ENCODE results near the gene RNF183. TPM values are rescaled to one million over a fixed set of nuclear protein-coding genes. Genes with fewer than 3 reads are reported as not detected.
A peak's percentile ranks its signal among the peaks of the same experiment; 100 is the strongest.
"Not testable (repeated sequence)": the region's sequence is repeated elsewhere in the genome, so short reads cannot be mapped to it uniquely, and the experiment has no call there.

Gene RNF183
- total and polyA plus RNA-seq, 5 experiments from 2014 or later: 0.23 TPM; not detected in 4

- Mint-ChIP-seq H3K27me3 (no peaks in the 10 kb centered on the region), H3K4me1 (no peaks in the 10 kb centered on the region), H3K27ac (peak overlapping the region in 1 of 10 donors; percentile 18), H3K36me3 (no peaks in the 10 kb centered on the region), H3K4me3 (no peak overlapping the region), H3K9me3 (no peaks in the 10 kb centered on the region)
- no peak for DNase-seq
- ATAC-seq: no peak
- POLR2A ChIA-PET: no interaction called here
Observed at GRCh38 chr9:113313261-113313660, 10.1 kb upstream of the RNF183 start.

- Mint-ChIP-seq H3K27ac (no peak overlapping the region), H3K36me3 (no peaks in the 10 kb centered on the region), H3K4me3 (no peak overlapping the region), H3K4me1 (no peaks in the 10 kb centered on the region), H3K27me3 (no peaks in the 10 kb centered on the region), H3K9me3 (no peaks in the 10 kb centered on the region)
- DNase-seq (no peak), ATAC-seq (no peak)
- POLR2A ChIA-PET: no interaction called here
Observed at GRCh38 chr9:113311961-113312360, 8.8 kb upstream of the RNF183 start.

- H3K27ac Mint-ChIP-seq: no peak overlapping the region
- no peaks in the 10 kb centered on the region for H3K4me1 Mint-ChIP-seq
- ATAC-seq (no peak), DNase-seq (no peak)
- peaks cover 0 to 1% (median 0%) of the 10 kb centered on the region in 5 donors for H3K27me3 Mint-ChIP-seq
- no peaks in the 10 kb centered on the region for H3K9me3 Mint-ChIP-seq
- H3K4me3 Mint-ChIP-seq: no peak overlapping the region
- POLR2A ChIA-PET: interaction anchor here (0.5 kb wide), 1 partner anchor 27 kb away, joined by 5 read pairs; no protein-coding TSS in a partner anchor
- no peaks in the 10 kb centered on the region for H3K36me3 Mint-ChIP-seq
Observed at GRCh38 chr9:113310538-113310937, 7.4 kb upstream of the RNF183 start.

- no peak overlapping the region for H3K4me3 Mint-ChIP-seq
- DNase-seq (peak in 5 of 10 donors; percentile 8 to 43 (median 15)), ATAC-seq (peak in 1 of 2 donors; percentile 47)
- H3K27me3 Mint-ChIP-seq: peaks cover 0 to 4% (median 0%) of the 10 kb centered on the region in 5 donors
- no peaks in the 10 kb centered on the region for H3K36me3 Mint-ChIP-seq
- POLR2A ChIA-PET: interaction anchor here (0.6 kb wide), 1 partner anchor 33 kb away, joined by 3 read pairs; no protein-coding TSS in a partner anchor
- no peaks in the 10 kb centered on the region for H3K9me3 Mint-ChIP-seq
- no peak overlapping the region for H3K27ac Mint-ChIP-seq
- no peaks in the 10 kb centered on the region for H3K4me1 Mint-ChIP-seq
Observed at GRCh38 chr9:113309204-113309813, 6.1 kb upstream of the RNF183 start.

- ATAC-seq (no peak), DNase-seq (no peak)
- Mint-ChIP-seq H3K27ac (no peak overlapping the region), H3K27me3 (peaks cover 0 to 11% (median 4%) of the 10 kb centered on the region in 5 donors), H3K4me3 (no peak overlapping the region), H3K4me1 (no peaks in the 10 kb centered on the region), H3K36me3 (no peaks in the 10 kb centered on the region), H3K9me3 (no peaks in the 10 kb centered on the region)
- POLR2A ChIA-PET: no interaction called here
Observed at GRCh38 chr9:113307396-113307975, 4.3 kb upstream of the RNF183 start.

- Mint-ChIP-seq H3K4me1 (no peaks in the 10 kb centered on the region), H3K36me3 (no peaks in the 10 kb centered on the region), H3K4me3 (no peak overlapping the region), H3K27me3 (peaks cover 0 to 11% (median 4%) of the 10 kb centered on the region in 5 donors), H3K9me3 (no peaks in the 10 kb centered on the region), H3K27ac (peak overlapping the region in 2 of 10 donors; percentile 72 to 82)
- ATAC-seq: no peak
- POLR2A ChIA-PET: no interaction called here
- no peak for DNase-seq
Observed at GRCh38 chr9:113306566-113306965, 3.4 kb upstream of the RNF183 start.

GRCh38 chr9:113301548-113301947, 1.6 kb downstream of the RNF183 start:
- H3K36me3 Mint-ChIP-seq: no peaks in the 10 kb centered on the region
- no peaks in the 10 kb centered on the region for H3K9me3 Mint-ChIP-seq
- no peak overlapping the region for H3K27ac Mint-ChIP-seq
- H3K4me3 Mint-ChIP-seq: no peak overlapping the region
- peaks cover 0 to 2% (median 0%) of the 10 kb centered on the region in 4 donors for H3K4me1 Mint-ChIP-seq
- ATAC-seq (no peak), DNase-seq (no peak)
- POLR2A ChIA-PET: no interaction called here
- peaks cover 0 to 11% (median 7%) of the 10 kb centered on the region in 5 donors for H3K27me3 Mint-ChIP-seq

- peak overlapping the region in 2 of 10 donors; percentile 43 to 54 for H3K27ac Mint-ChIP-seq
- peaks cover 0 to 11% (median 4%) of the 10 kb centered on the region in 5 donors for H3K27me3 Mint-ChIP-seq
- H3K4me1 Mint-ChIP-seq: peaks cover 0 to 2% (median 0%) of the 10 kb centered on the region in 4 donors
- H3K4me3 Mint-ChIP-seq: no peak overlapping the region
- H3K9me3 Mint-ChIP-seq: no peaks in the 10 kb centered on the region
- no peak for DNase-seq
- ATAC-seq: no peak
- no peaks in the 10 kb centered on the region for H3K36me3 Mint-ChIP-seq
- POLR2A ChIA-PET: no interaction called here
Observed at GRCh38 chr9:113299800-113300292, 3.3 kb downstream of the RNF183 start.

- Mint-ChIP-seq H3K27ac (peak overlapping the region in 1 of 10 donors; percentile 52), H3K36me3 (peaks cover 0 to 2% (median 0%) of the 10 kb centered on the region in 3 donors), H3K4me1 (peaks cover 0 to 2% (median 0%) of the 10 kb centered on the region in 4 donors), H3K9me3 (no peaks in the 10 kb centered on the region), H3K27me3 (peaks cover 0 to 11% (median 4%) of the 10 kb centered on the region in 5 donors), H3K4me3 (no peak overlapping the region)
- POLR2A ChIA-PET: no interaction called here
- ATAC-seq (no peak), DNase-seq (no peak)
Observed at GRCh38 chr9:113298924-113299770, 4.0 kb downstream of the RNF183 start.

- no peak for DNase-seq
- Mint-ChIP-seq H3K9me3 (no peaks in the 10 kb centered on the region), H3K27me3 (peaks cover 0 to 9% (median 2%) of the 10 kb centered on the region in 5 donors), H3K4me3 (no peak overlapping the region), H3K27ac (no peak overlapping the region), H3K36me3 (peaks cover 0 to 5% (median 0%) of the 10 kb centered on the region in 3 donors), H3K4me1 (peaks cover 0 to 2% (median 0%) of the 10 kb centered on the region in 4 donors)
- POLR2A ChIA-PET: no interaction called here
- ATAC-seq: no peak
Observed at GRCh38 chr9:113298311-113298710, 4.9 kb downstream of the RNF183 start.

- H3K36me3 Mint-ChIP-seq: peaks cover 0 to 19% (median 0%) of the 10 kb centered on the region in 3 donors
- DNase-seq (no peak), ATAC-seq (no peak)
- POLR2A ChIA-PET: no interaction called here
- H3K27ac Mint-ChIP-seq: peak overlapping the region in 5 of 10 donors; percentile 43 to 81 (median 47)
- peaks cover 0 to 4% (median 0%) of the 10 kb centered on the region in 5 donors for H3K27me3 Mint-ChIP-seq
- H3K4me3 Mint-ChIP-seq: no peak overlapping the region
- peaks cover 0 to 2% (median 0%) of the 10 kb centered on the region in 4 donors for H3K4me1 Mint-ChIP-seq
- H3K9me3 Mint-ChIP-seq: no peaks in the 10 kb centered on the region
Observed at GRCh38 chr9:113296796-113297558, 6.2 kb downstream of the RNF183 start.

- DNase-seq, ATAC-seq, H3K4me3 Mint-ChIP-seq, H3K4me1 Mint-ChIP-seq, H3K27me3 Mint-ChIP-seq, H3K9me3 Mint-ChIP-seq, POLR2A ChIA-PET: not testable (repeated sequence)
- Mint-ChIP-seq H3K27ac (peak overlapping the region in 2 of 10 donors; percentile 44 to 81), H3K36me3 (peaks cover 0 to 26% (median 3%) of the 10 kb centered on the region in 3 donors)
Observed at GRCh38 chr9:113296247-113296646, 6.9 kb downstream of the RNF183 start.
